ENCODE results near the gene CHD2.

DNA sequence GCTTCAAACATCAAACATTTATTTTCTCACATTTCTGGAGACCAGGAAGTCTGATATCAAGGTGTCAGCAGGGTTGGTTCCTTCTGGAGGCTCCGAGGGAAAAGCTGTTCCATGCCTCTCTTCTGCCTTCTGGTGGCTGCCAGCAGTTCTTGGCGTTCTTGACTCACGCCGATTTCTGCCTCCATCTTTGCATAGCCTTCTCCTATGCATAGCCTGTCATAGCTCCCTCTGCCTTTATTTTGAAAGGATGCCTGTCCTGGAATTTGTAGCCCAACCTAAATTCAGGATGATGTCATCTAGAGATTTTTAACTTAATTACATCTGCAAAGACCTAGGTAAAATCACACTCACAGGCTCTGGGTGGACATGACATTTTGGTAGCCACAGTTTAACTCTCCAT, 118.5 kb downstream of the CHD2 start:
- TF ChIP-seq POLR2A (IDR thresholded peaks at IDR 0.05), result no peak
- TF ChIP-seq, protein P1, sequence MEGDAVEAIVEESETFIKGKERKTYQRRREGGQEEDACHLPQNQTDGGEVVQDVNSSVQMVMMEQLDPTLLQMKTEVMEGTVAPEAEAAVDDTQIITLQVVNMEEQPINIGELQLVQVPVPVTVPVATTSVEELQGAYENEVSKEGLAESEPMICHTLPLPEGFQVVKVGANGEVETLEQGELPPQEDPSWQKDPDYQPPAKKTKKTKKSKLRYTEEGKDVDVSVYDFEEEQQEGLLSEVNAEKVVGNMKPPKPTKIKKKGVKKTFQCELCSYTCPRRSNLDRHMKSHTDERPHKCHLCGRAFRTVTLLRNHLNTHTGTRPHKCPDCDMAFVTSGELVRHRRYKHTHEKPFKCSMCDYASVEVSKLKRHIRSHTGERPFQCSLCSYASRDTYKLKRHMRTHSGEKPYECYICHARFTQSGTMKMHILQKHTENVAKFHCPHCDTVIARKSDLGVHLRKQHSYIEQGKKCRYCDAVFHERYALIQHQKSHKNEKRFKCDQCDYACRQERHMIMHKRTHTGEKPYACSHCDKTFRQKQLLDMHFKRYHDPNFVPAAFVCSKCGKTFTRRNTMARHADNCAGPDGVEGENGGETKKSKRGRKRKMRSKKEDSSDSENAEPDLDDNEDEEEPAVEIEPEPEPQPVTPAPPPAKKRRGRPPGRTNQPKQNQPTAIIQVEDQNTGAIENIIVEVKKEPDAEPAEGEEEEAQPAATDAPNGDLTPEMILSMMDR (IDR thresholded peaks at IDR 0.05), result no peak

All from thyroid gland (tissue), 4 donors.